Measurements from ENCODE around the gene IGSF6.

- TF ChIP-seq TAF1 (IDR thresholded peaks at IDR 0.05; ENCODE audit: borderline replicate concordance, low read depth, low read length) (no peak), POLR2A (IDR thresholded peaks at IDR 0.05; ENCODE audit: low read depth, low read length) (no peak)
Observed at GRCh38 chr16:21611198-21611555, 41.2 kb downstream of the IGSF6 start.
